Nephron progenitor cell (in vitro differentiated cells): ENCODE data around the gene CST3.

ENCODE experiments used
- DNase-seq: peaks from one replicate; pipeline ENCODE4 v3.0.0; 2021
- H3K27ac Mint-ChIP-seq: 2 replicates; pipeline ENCODE4 v1.8.0; 2021; ENCODE audit warnings: mild to moderate bottlenecking, moderate library complexity, mixed read lengths
- H3K27me3 Mint-ChIP-seq: 2 replicates; pipeline ENCODE4 v1.8.0; 2021; ENCODE audit warnings: mild to moderate bottlenecking, low read depth, mixed read lengths; ENCODE audit not compliant: poor library complexity
- H3K36me3 Mint-ChIP-seq: 2 replicates; pipeline ENCODE4 v1.8.0; 2021; ENCODE audit warnings: low read depth, mixed read lengths
- H3K4me1 Mint-ChIP-seq: 2 replicates; pipeline ENCODE4 v1.8.0; 2021; ENCODE audit warnings: mixed read lengths
- H3K4me3 Mint-ChIP-seq: 2 replicates; pipeline ENCODE4 v1.8.0; 2021; ENCODE audit warnings: mild to moderate bottlenecking, moderate library complexity, mixed read lengths
- H3K9me3 Mint-ChIP-seq: 2 replicates; pipeline ENCODE4 v1.8.0; 2021; ENCODE audit warnings: mild to moderate bottlenecking, moderate library complexity, mixed read lengths
- TF ChIP-seq, protein P1 (sequence below): fragments of 200-600 bp; sonication (generic); IDR thresholded peaks from 2 replicates; pipeline ENCODE4 v1.5.0; 2021; ENCODE audit warnings: antibody characterized with exemption

The CST3 gene

DNA sequence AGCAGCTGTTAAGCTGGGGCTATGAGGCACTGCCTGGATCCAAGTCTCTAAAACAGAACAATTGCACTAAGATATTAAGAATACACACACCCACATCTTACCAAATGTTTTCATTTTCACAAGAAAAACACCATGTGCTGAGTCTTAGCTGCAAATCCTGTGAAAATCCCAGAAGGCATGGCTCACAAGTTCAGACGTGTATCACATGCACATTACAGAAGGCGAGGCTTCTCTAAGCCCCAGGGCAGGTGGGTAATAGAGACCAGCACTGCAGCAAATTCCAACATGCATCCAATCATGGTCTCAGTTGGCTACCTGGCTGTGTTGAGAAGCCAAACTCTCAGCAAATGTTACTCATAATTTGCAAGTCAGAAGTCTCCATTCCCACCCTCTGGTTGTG, 16.2 kb upstream of the CST3 start:
- Mint-ChIP-seq H3K27me3 (peaks cover 6% of the 10 kb centered on the region), H3K36me3 (no peaks in the 10 kb centered on the region), H3K27ac (no peak overlapping the region), H3K9me3 (no peaks in the 10 kb centered on the region), H3K4me3 (no peak overlapping the region), H3K4me1 (peaks cover 12% of the 10 kb centered on the region)
- TF ChIP-seq, protein P1, sequence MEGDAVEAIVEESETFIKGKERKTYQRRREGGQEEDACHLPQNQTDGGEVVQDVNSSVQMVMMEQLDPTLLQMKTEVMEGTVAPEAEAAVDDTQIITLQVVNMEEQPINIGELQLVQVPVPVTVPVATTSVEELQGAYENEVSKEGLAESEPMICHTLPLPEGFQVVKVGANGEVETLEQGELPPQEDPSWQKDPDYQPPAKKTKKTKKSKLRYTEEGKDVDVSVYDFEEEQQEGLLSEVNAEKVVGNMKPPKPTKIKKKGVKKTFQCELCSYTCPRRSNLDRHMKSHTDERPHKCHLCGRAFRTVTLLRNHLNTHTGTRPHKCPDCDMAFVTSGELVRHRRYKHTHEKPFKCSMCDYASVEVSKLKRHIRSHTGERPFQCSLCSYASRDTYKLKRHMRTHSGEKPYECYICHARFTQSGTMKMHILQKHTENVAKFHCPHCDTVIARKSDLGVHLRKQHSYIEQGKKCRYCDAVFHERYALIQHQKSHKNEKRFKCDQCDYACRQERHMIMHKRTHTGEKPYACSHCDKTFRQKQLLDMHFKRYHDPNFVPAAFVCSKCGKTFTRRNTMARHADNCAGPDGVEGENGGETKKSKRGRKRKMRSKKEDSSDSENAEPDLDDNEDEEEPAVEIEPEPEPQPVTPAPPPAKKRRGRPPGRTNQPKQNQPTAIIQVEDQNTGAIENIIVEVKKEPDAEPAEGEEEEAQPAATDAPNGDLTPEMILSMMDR, result no peak
- DNase-seq, result no peak

DNA sequence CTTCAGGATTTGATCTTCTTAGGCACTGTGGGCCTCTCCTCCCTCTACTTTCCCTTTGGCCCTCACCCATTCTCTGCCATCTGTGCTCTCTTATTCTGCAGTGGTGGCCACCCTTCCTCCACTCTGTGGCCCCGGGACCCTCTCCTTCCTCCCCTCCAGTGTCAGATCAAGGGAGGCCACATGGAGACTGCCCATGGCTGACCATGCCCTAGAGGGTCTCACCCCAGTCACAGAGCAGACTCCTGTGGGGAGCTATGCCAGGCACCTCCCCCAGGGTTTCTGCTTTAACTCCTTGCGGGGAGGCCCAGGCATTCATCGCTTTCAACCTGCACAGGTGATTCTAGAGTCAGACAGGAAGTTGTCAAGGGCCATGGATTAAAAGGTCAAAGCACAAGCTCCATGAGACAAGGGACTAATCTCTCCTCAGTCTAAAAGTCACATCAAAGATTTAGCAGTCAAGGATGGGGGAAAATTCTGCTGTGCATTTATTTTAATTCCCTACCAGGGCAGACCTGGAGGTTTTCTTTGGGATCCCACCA, 15.7 kb upstream of the CST3 start:
- H3K27ac Mint-ChIP-seq, result no peak overlapping the region
- TF ChIP-seq, protein P1, result no peak
- H3K4me3 Mint-ChIP-seq, result no peak overlapping the region
- DNase-seq, result no peak
- H3K36me3 Mint-ChIP-seq, result no peaks in the 10 kb centered on the region
- H3K9me3 Mint-ChIP-seq, result no peaks in the 10 kb centered on the region
- H3K27me3 Mint-ChIP-seq, result peaks cover 6% of the 10 kb centered on the region
- H3K4me1 Mint-ChIP-seq, result peaks cover 12% of the 10 kb centered on the region

DNA sequence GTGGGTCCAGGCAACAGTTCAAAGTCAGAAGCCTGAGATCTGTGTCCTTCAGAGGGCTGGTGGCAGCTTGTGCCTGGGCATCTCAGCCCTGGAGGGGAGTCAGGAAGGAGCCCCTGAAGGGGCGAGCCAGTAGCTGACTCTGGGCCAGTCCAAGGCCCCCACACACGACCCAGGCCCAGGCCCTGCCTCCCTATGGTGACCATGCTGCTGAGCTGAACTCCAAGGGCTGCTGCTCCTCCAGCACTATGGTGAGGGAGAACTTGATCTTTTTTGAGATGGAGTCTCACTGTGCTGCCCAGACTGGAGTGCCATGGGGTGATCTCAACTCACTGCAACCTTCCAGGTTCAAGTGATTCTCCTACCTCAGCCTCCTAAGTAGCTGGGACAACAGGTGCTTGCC, 15.2 kb upstream of the CST3 start:
- Mint-ChIP-seq H3K27me3 (peaks cover 6% of the 10 kb centered on the region), H3K4me3 (no peak overlapping the region), H3K36me3 (no peaks in the 10 kb centered on the region), H3K4me1 (peaks cover 12% of the 10 kb centered on the region), H3K27ac (no peak overlapping the region), H3K9me3 (no peaks in the 10 kb centered on the region)
- no peak for DNase-seq
- TF ChIP-seq, protein P1, result no peak

DNA sequence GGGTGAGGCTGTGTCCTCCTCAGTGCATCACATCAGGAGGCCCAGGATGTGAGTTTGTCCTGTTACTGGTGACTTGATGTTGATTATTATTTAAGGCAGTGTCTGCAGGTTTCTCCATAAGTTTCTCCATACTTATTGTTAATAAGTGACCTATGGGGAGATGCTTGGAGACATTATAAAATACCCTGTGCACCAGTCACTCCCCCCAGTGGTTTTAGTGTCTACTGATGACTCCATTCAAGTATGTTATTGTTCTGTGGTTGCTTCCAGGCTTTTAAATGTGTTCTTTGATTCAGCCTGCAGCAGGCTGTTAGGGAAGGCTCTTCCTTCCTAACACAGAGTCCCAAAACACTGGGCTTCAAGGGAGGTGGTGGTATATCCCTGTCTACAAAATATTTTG, 14.6 kb upstream of the CST3 start:
- TF ChIP-seq, protein P1, result no peak
- H3K27me3 Mint-ChIP-seq, result peaks cover 6% of the 10 kb centered on the region
- H3K27ac Mint-ChIP-seq, result no peak overlapping the region
- no peak overlapping the region for H3K4me3 Mint-ChIP-seq
- H3K9me3 Mint-ChIP-seq, result no peaks in the 10 kb centered on the region
- no peaks in the 10 kb centered on the region for H3K36me3 Mint-ChIP-seq
- no peak for DNase-seq
- peaks cover 12% of the 10 kb centered on the region for H3K4me1 Mint-ChIP-seq

DNA sequence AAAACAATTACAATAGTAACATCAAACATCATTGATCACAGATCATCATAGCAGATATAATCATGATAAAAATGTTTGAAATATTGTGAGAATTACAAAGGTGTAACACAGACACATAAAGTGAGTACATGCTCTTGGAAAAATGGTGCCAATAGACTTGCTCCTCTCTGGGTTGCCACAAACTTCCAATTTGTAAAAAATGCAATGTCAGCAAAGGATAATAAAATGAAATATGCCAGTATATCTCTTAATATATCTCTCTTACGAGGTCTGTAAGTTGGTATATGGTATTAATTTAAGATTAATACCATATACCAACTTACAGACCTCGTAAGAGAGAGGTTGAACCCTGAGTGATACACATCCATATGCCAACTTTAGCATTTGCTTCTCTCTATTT, 13.4 kb upstream of the CST3 start:
- Mint-ChIP-seq H3K9me3 (no peaks in the 10 kb centered on the region), H3K4me1 (peaks cover 6% of the 10 kb centered on the region), H3K27ac (no peak overlapping the region), H3K36me3 (no peaks in the 10 kb centered on the region), H3K4me3 (no peak overlapping the region), H3K27me3 (peaks cover 3% of the 10 kb centered on the region)
- no peak for DNase-seq
- TF ChIP-seq, protein P1, result no peak

DNA sequence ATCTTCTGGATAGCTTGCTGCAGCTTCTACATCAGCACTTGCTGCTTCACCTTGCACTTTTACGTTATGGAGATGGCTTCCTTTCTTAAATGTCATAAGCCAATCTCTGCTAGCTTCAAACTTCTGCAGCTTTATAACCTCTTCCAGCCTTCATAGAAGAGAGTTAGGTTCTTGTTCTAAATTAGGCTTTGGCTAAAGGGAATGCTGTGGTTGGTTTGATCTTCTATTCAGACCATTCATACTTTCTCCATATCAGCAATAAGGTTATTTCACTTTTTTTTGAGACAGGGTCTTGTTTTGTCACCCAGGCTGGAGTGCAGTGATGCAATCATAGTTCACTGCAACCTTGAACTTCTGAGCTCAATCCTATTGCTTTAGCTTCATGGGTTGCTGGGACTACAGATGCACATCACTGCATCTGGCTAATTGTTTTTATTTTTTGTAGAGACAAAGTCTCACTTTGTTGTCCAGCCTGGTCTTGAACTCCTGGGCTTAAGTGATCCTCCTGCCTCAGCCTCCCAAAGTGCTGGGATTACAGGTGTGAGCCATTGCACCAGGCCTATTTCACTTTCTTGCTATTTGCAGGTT, 12.2 kb upstream of the CST3 start:
- no peaks in the 10 kb centered on the region for H3K36me3 Mint-ChIP-seq
- peaks cover 4% of the 10 kb centered on the region for H3K4me1 Mint-ChIP-seq
- DNase-seq, result no peak
- TF ChIP-seq, protein P1, result no peak
- peaks cover 3% of the 10 kb centered on the region for H3K27me3 Mint-ChIP-seq
- H3K4me3 Mint-ChIP-seq, result no peak overlapping the region
- H3K27ac Mint-ChIP-seq, result no peak overlapping the region
- no peaks in the 10 kb centered on the region for H3K9me3 Mint-ChIP-seq
